HG02943 (cell line): ENCODE results near the gene CCNK.

Experiments used
- ATAC-seq: cut with Tn5 transposase; IDR thresholded peaks from one replicate; pipeline ENCODE4 v1.9.1; 2021; ENCODE audit warnings: mild to moderate bottlenecking, low read depth, moderate library complexity; ENCODE audit not compliant: unreplicated experiment

The CCNK gene

DNA sequence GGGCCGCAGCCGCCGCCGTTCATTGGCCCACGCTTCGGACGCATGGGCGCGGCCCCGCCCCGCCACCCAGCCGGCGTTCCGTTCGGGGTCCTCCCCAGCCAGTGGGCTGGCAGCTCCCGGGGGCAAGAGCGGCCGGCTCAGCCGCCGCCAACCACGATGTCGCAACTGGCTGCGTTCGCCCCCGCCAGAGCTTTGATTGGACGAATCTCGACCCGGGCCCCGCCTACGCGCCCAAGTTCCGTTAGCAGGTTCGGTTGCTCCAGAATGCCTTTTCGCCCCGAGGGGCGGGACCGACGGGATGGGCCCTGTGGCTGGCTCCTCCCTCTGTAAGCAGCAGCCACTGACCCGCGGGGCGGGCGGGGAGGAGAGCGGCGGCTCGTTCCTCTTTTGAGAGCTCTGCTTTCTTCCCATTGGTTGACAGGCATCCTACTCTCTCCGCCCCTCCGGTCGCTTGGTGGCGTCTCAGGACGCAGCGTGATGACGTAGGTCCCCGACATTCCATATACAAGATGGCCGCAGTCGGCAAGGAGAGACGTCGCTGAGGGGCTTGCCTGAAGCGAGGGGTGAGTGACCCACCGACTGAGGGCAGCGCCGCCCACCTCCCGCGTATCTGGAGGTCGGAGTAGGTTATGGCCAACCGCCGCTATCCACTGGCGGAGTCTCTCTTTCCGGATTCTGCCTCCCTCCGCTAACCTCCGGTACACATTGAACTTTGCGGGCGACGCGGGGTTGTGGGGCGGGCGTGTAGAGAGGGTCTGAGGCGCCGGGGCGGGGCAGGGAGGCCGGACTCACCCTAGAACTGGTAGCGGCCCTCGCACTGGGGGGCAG, at the start of gene CCNK:
Gene CCNK, plus strand, starts transcription at position 493 of the 828 bp plus-strand sequence. CDS start 11,269 bp downstream, outside the sequence.
- ATAC-seq: peak; percentile 86

DNA sequence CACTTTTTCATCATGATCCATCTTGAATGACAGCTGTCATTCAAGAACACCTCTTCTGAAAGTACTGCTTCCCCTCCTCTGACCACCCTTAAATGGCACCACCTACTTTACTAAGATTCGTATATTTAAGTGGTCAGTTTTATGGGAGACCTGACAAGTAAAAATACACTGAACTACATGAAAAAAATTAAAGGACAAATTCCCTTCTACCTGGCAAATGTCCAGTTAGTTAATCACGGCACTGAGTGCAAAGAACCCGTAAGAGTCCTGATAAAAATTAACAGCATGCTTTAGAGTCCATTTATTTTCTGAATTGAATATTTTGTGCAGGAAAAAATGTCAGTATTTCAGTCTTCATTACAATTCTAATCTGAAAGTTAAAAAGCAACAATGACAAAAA, 49.2 kb upstream of the CCNK start:
- ATAC-seq: no peak

DNA sequence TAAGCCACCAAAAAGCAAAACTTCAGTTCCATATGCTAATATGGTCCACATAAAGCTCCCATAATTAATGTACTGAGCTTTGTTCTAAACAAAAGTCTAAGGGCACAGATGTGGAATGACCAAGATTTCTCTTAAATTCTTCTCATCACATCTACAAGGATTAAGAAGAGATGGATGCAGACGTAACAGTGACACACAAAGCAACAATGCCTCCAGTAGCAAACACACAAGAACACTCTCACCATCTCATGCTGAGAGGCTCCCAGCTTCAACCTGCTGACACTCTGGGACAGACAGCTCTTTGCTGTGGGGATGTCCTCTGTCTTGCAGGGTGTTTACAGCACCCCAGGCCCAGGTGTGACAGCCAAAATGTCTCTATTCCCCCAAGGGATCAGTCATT, 48.7 kb upstream of the CCNK start:
- no peak for ATAC-seq

DNA sequence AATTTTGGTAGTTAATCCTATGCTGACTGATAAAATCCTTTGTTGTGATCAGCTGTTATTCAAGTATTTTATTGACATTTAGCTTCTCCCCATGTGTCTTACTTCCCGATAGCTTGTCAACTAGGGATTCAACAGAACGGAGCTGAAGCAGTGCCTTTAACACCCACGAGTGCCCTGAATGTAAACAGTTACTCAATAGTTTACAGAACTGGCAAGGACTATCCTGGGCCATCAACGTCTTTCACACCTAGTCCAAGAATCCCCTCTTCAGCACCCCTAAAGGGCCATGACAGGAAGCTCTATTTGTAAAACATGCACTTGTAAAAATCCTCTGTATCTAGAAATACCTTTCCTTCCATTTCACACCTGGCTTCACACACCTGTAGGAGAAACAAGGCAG, 45.9 kb upstream of the CCNK start:
- no peak for ATAC-seq

DNA sequence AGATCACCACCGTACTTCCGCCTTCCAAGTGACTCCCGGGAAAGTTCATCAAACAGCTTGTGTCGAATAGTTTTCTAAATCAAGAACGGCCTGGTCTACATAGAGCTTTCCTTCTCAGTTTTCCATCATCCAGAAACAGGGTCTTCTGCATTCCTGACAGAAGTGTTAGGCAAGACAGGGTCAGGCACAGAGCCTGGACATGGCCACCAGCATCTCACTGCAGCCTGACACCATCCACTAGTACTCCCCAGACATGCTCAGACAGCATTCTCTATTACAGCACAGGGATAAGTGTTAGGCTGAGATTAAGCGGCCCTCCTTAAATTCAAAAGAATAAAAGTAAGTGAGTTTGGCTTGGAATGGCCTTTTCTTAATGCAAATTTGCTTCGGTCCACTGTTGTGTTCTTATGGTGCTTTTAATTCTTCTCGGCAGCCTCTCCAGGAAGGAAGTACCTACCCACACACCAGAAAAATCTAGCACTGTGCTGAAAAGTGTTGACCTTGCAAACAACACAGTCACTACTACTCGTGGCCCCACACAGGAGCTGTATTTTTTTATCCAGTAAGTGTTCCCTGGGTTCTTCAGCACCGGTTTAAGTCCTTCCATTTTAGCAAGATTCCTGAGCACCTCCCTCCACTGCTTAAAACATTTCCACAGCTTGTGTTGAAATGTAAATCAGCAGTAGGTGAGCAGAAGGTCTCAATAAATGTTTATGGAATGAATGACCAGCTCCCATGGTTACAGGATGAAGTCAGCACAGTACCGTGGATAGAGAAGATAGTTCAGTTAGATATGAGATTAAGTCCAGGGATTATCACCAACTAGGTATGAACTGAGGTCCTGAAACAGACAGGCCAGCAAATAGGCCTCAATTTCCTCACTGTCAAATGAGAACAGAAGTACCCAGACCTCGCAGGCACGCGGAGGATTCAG, 44.7 kb upstream of the CCNK start:
- no peak for ATAC-seq

DNA sequence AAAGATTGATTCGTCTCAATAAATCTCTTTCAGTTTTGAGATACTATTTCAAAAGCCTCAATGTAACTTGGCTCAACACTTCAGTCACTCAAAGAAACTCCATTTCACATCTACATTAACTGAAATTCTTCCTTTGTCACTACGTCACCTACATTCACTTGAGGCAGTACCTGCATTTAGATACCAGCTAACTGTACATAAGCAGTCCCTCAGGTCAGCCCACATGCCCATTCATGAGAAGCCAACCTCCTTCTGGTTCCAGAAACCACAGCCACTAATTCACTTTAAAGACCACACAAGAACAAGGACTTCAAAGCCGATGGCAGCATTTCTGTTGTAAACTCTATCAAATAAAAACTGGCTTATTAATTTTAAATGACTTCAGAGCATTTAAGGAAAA, 43.5 kb upstream of the CCNK start:
- no peak for ATAC-seq

DNA sequence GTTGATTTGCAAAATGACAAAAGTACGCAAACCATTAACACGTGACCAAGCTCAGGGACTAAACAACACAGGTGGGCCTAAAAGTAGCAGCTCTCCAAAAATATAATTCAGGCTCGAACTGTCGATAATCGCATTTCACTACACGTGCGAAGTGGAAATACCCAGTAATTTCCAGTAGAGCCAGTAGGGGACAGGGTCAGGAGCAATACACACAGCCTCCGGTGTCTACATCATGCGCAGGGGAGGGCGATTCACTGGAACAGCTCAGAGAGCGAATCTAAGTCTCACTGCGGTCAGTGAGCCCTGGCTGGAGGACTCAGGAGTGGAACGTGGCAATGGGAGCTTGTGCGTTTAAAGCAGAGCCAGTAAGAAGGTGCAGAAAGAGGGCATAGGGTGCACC, 40.9 kb upstream of the CCNK start:
- ATAC-seq: no peak

DNA sequence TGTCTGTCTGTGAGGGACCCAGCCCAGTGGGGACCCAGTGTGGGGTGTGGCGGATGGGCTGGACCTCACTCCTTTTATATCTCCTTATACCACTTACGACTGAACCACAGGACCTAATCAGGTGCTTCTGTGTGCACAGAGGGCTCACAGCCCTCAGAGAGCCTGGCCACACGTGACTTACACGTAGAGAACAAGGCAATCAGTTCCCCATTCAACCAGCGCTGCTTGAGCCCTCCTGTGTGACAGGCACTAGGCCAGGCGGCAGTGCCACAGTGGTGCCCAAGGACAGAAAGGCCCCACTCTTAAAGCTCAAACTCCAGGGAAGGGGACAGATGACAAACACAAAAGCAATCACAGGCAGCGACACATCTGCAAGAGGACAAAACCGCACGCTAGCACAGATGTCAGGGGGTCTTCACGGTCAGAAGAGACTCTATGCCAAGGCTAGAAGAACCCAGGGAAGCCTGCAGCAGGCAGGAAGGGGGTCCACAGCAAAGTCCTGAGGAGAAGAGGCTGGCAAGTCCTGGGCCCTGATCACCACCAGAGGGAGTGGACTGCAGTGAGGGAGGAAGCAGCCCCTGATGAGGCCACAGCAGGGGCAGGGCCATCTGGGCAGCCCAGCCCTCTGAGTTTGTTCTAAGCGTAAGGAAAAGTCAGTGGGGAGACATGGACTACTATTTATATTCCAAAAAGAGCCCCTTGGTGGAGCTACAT, 39.9 kb upstream of the CCNK start:
- no peak for ATAC-seq

DNA sequence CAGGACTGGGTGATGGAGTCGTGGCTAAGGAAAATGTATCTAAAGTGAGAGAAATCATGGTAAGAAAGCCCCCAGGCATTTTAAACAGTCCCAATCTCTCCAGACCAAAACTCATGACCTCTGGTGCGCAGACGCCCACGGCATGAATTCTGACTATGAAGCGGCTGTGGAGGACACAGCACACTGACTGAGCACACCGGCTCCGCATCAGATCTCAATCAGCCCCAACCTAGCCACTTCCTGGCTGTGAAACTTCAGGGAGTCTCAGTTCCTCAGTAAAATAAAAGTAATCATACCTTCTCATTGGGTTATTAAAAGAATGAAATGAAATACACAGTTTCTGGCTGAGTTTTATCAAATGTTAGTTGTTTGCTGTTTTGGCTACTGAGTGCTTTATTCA, 39.3 kb upstream of the CCNK start:
- no peak for ATAC-seq

DNA sequence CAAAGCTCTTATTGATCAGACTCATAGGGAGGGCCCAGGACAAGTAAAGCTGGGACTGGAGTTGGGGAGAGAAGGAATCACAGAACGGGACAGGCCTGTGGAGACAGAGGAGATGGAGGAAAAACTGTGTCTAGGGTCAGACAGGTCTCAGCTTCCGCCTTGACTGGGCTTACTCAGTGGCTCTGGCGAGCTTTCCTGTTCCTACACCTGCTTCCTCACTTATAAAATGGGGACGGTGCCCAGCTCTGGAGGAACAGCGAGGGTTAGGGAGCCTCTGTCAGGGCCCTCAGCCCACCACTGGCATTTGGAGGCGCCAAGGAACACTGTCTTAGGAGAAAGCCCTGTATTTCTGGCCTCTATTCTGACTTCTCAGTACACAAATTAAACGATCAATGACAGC, 35.3 kb upstream of the CCNK start:
- ATAC-seq: no peak

DNA sequence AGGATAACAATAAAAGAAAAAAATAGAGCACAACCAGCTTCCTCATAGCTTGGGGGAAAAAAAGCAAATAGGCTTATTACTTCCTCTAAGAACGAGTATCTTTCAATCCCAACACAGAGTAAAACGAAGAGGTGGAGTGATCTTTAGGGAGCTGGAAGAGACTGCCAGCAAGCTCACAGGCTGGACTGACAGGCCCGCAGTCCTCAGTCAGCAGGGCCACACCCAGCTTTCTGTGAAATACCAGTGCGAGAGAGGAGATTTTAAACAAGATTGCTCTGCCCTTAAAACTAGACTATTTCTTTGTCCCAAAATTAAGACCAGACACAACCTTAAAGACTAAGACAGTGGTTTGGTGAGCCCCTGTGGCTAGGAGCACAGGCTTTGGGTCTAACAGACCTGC, 33.5 kb upstream of the CCNK start:
- no peak for ATAC-seq

DNA sequence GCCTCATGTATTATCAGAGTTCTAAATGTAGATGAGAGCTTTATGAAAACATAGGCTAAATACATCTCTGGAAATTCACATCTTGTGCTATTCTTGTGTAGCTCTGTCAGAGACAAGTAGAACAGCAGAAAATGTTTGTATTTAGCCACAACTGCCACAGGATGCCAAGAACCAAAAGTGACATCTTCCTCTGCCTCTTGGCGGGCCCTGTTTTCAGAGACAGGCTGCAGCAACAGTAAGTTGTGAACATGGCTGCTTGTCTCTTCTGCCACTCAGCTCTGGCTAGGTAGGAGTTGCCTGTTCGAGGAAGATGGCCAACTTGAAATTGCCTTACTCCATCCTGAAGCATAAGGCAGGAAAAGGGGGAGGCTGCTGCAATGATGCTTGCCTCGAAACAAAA, 30.9 kb upstream of the CCNK start:
- no peak for ATAC-seq

DNA sequence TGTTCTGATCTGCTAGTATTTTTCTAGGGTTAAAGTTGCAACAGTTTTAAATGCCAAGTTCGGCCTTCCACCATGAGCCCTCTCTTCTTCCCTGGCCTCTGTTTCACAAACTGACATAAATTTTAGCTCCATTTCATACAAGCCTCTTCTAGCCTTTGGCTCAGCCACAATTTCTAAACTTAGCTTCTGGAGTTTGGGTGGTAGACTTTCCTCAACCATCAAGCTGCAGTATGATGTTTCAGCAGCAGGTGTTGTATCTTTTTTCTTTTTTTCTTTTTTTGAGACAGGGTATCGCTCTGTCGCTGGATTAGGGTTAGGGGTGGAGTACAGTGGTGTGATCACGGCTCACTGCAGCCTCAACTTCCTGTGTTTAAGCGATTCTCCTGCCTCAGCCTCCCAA, 30.0 kb upstream of the CCNK start:
- ATAC-seq: no peak

DNA sequence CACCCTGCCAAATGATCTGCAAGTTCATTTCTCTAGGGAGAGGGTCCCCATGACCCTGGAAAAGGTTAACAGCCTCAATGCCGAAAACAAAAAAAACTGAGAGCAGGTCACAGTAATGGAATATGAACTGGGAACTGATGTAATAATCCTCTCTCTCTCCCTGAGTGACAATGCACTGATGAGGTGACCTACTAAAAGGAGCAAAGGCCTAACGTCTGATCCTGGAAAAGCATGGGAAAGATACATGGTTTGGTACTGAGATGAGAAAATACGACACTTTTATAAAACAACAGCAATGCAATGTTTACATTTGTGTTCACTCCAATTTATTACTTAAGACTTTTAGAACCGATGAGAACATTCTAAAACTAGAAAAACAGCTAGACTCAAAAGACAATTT, 28.2 kb upstream of the CCNK start:
- ATAC-seq: no peak

DNA sequence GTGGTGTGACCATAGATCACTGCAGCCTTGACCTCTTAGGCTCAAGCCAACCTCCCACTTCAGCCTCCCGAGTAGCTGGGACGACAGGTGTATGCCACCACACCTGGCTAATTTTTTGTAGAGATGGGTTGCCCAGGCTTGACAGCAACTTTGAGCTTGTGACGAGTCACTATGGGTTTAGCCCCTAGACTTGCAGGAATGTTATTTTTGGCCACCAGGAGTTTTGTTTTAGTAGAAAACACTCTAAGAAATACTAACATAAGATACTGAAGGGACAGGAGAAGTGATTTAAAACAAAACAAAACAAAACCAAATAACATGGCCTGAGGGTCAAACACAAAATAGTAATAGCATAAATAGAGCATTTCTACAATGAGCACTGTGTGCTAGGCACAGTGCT, 27.0 kb upstream of the CCNK start:
- ATAC-seq: no peak

DNA sequence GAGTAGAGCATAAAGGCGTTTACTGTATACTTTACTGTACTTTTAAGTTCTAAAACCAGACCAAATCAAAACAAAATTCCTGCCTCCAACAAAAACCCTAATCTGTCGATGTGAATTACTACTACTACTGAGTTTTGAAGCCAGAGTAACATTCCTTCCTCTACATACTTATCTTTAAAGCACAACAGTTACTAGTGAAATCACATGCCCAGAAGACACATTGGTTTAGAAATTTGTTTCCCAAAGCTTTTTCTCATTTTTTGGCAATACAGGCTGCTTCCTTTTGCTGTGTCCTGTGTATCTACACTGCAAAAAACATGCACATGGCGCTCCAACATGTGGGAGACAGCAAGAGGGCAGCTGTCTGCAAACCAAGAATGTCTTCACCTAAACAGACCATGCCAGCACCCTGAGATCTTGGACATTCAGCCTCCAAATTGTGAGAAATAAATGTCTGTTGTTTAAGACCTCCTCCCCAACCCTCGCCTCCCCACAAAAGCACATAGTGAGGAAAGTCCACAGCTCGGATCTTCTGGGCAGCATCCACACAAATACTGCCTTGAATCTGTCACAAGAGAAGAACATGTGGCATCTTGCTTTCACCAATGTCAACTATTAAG, 21.6 kb upstream of the CCNK start:
- ATAC-seq: no peak

DNA sequence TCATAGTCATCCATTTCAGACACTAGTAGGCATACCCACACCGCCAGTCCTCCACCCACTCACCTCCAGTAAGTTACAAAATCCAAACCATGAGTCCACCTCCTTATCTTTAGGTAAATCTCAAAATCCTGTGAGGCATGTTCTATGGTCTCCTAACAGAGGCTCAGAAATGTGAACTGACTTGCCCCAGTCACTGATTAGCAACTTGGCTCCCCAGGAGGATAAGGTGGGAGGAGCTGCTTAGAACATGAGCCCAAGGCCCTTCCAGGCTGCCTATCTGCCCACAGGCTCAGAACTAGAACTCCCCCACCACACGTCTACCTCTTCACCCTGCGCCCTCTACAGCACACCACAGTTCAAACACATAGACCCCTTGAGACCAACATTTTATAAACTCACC, 20.4 kb upstream of the CCNK start:
- ATAC-seq: no peak

DNA sequence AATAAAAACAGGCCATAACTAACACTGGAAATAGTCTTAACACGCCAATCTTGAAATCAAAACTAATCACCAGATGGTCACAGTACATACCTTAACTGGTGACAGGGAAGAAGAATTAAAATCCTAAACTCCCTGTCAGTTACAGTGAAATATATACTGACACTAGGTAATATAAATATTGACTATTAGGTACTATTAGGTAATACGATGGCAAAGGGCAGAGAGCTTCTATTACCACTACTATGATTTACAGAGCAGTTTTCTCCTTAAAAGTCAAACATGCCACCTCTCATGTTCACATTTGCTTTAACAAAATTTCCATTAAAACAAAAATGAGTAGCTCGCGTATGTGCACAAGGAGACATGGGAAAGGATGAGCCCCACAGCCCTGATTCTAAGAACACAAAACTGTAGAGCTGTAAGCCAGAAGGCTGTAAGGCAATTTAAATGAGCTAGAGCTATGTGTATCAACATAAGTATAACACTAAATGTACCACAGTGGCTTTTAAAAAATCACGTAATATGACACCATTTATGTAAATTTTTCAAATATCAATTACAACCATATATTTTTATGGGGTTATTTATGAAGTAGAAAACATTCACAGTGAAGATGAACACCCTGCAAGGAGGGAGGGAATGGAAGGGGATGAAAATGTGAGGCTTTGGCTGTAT, 19.7 kb upstream of the CCNK start:
- no peak for ATAC-seq

DNA sequence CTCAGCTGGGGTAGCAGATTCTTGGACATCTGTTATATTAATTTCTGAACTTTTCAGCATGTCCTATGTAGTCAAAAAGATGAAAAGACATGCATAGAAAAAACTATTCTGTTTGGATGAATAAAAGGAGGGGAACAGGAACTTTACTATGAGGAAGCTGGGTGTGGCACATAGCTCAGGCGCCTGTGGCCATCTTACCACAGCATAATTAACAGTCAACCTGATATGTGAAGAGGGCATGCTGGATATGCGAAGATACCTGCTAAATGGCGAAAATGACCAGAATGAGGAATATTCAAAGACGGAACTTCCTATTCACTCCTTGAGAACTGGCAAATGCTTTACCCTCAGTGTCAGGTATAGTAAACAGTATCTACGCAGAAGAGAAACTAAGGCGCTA, 19.0 kb upstream of the CCNK start:
- ATAC-seq: no peak

DNA sequence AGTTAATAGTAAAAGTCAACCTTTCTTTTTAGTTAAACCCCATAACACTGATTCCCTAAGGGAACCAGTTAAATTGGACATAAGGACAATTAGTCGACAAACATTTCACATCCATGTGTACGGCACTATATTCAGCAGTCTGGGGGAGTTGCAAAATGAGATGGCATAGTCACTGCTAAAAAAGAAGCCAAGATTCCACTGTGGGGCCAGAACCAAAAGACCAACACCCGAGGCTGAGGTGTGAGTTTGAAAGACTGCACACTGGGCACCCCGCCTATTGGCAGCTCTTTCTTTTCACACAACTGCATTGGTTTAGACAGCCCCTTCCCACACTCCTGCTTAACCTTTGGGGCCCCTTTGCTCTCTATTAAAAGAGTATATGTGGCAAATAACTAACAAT, 17.2 kb upstream of the CCNK start:
- ATAC-seq: no peak
